AG09309 (cell line): ENCODE results near the gene ZCWPW1.
"Not testable (repeated sequence)": the region's sequence is repeated elsewhere in the genome, so short reads cannot be mapped to it uniquely, and the experiment has no call there.

Experiments
- DNase-seq: peaks from one replicate; pipeline ENCODE4 v3.0.0-alpha.2; 2010; ENCODE audit warnings: low read depth
- H3K4me3 ChIP-seq: 2 replicates; pipeline ENCODE4 v1.5.1; 2011; ENCODE audit warnings: mild to moderate bottlenecking, low read depth, low read length, moderate library complexity; ENCODE audit not compliant: control insufficient read depth
- TF ChIP-seq, protein P1 (sequence below): IDR thresholded peaks from 2 replicates; pipeline ENCODE4 v1.5.1; 2011; ENCODE audit warnings: mild to moderate bottlenecking, low read depth, low read length, inconsistent platforms; ENCODE audit not compliant: insufficient read depth, control insufficient read depth; ENCODE audit errors: missing control alignments

The ZCWPW1 gene

DNA sequence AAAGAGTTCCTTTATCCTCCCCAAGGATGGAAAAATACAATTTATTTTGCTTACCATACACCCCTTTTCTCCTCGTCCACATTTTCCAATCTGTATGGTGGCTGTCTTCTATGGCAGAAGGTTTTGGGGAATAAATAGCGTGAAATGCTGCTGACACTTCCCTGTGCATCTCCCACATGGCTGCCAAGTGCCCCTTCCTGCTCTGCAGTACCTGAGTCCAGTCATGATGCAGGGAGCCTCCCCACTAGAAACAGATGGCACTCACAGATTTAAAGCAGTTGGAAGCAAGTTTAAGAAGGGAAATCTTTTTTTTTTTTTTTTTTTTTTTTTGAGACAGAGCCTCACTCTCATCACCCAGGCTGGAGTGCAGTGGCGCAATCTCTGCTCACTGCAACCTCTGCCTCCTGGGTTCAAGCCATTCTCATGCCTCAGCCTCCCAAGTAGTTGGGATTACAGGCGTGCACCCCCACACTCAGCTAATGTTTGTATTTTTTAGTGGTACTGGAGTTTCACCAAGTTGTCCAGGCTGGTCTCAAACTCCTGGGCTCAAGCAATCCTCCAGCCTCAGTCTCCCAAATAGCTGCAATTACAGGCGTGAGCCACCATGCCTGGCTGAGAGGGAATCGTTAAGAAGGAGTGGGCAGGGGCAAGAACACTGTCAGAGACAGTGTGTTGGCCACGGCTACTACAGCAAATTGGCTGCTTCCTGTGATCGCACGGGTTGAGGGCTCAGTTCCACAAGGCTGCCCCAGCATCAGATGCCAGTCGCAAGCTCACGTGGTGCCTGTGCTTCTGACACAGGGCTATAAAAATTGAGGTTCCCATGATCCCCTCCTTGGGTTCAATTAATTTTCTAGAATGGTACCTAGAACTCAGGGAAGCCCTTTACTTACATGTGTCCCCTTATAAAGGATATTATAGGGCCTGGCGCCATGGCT, 60.6 kb downstream of the ZCWPW1 start:
- no peak for DNase-seq
- TF ChIP-seq, protein P1, sequence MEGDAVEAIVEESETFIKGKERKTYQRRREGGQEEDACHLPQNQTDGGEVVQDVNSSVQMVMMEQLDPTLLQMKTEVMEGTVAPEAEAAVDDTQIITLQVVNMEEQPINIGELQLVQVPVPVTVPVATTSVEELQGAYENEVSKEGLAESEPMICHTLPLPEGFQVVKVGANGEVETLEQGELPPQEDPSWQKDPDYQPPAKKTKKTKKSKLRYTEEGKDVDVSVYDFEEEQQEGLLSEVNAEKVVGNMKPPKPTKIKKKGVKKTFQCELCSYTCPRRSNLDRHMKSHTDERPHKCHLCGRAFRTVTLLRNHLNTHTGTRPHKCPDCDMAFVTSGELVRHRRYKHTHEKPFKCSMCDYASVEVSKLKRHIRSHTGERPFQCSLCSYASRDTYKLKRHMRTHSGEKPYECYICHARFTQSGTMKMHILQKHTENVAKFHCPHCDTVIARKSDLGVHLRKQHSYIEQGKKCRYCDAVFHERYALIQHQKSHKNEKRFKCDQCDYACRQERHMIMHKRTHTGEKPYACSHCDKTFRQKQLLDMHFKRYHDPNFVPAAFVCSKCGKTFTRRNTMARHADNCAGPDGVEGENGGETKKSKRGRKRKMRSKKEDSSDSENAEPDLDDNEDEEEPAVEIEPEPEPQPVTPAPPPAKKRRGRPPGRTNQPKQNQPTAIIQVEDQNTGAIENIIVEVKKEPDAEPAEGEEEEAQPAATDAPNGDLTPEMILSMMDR: no peak
- H3K4me3 ChIP-seq: no peak overlapping the region

DNA sequence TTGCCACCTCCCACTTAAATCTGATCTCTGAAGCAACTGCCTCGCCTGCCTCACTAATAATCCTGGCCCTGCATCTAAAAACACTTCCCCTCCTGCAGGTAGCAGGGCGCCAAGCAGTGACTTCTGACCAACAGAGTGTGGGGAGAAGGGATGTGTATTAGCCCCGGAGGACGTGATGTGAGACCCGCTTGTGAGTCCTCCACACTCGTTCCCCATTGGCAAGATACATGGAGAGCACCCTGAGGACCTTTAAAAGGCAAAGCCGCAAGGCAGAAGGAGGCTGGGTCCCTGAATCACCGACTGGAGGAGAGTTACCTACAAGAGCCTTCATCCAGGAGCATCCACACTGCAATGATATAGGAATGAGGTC, 61.3 kb downstream of the ZCWPW1 start:
- H3K4me3 ChIP-seq: no peak overlapping the region
- DNase-seq: no peak
- TF ChIP-seq, protein P1: no peak

DNA sequence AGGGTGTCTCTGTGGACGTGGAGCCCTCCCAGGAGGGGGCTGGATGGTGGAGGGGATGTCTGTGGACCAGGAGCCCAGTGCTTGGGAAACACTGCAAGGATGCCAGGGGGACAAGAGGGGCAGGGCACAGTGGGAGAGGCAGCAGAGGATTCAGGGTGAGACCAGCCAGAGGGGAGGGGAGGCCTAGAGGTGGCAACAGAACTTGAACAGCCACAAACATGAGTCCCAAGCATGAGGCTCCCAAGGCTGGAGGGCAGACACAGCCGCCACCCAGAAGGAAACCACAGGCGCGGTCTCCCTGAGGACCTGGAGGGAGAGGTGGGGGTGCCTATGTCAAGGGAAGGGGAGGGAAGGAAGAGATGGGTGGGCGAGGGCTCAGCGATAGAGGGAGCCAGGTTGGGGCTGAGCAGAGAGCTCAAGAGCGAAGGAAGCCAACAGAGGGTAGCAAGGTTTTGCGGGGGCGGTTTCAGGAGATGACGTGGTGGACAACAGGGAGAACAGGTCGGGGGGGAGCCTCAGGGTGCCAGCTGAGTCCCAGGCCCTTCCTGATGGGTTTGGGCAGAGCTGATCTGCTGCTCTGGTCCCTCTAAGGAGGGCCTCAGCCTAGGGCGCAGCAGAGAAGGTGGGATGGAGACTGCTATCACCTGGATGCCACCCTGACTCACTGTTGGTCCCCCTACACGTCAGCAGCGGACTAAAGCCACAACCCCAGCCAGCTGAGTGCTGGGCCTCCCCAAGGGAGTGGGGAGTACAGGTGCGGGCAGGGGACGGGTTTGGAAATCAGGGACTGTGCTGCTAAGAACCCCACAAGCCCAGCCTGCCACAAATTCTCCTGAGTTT, 61.9 kb downstream of the ZCWPW1 start:
- DNase-seq: no peak
- TF ChIP-seq, protein P1: no peak
- no peak overlapping the region for H3K4me3 ChIP-seq

- H3K4me3 ChIP-seq, DNase-seq: not testable (repeated sequence)
These were observed 62.5 kb downstream of the ZCWPW1 start for GRCh38 chr7:100365998-100366367.

GRCh38 chr7:100364480-100364879, 64.0 kb downstream of the ZCWPW1 start:
- TF ChIP-seq, protein P1: no peak
- no peak for DNase-seq
- no peak overlapping the region for H3K4me3 ChIP-seq

- H3K4me3 ChIP-seq, DNase-seq: not testable (repeated sequence)
These were observed 64.7 kb downstream of the ZCWPW1 start for GRCh38 chr7:100363797-100364196.

- TF ChIP-seq, protein P1: no peak
- DNase-seq: no peak
- no peak overlapping the region for H3K4me3 ChIP-seq
These were observed 65.4 kb downstream of the ZCWPW1 start for GRCh38 chr7:100363098-100363497.
